Mammary epithelial cell (primary cell): Measurements from ENCODE around the gene TRAPPC2L.

Source experiments
- CTCF ChIP-seq, 2 donors: IDR thresholded peaks in 1 of 2; conservative IDR thresholded peaks in 1 of 2; 2 replicates each; pipeline ENCODE4 v1.5.1; 2011 to 2012; ENCODE audit warnings: inconsistent platforms in 2 of 2, low read length in 2 of 2, mild to moderate bottlenecking in 2 of 2, control low read depth in 1 of 2, low read depth in 1 of 2; ENCODE audit not compliant: insufficient read depth in 1 of 2; ENCODE audit errors: extremely low read depth in 1 of 2
- EZH2 ChIP-seq: IDR thresholded peaks from 2 replicates; pipeline ENCODE4 v1.6.1; 2012; ENCODE audit warnings: low read length, inconsistent platforms, borderline replicate concordance

- TF ChIP-seq CTCF (conservative IDR thresholded peaks at IDR 0.05 in 1 of 2, IDR thresholded peaks at IDR 0.05 in 1 of 2; ENCODE audit: extremely low read depth in 1 of 2, insufficient read depth in 1 of 2, low read depth in 1 of 2, low read length in 2 of 2) = no peak
- TF ChIP-seq EZH2 = no peak
These were observed 39.5 kb downstream of the TRAPPC2L start for GRCh38 chr16:88896238-88897070.
